HG03097 (cell line): ENCODE measurements around the gene TRPV6.

Experiments
- ATAC-seq: cut with Tn5 transposase; IDR thresholded peaks from one replicate; pipeline ENCODE4 v1.9.1; 2021; ENCODE audit not compliant: unreplicated experiment, low FRiP score

TRPV6 gene

DNA sequence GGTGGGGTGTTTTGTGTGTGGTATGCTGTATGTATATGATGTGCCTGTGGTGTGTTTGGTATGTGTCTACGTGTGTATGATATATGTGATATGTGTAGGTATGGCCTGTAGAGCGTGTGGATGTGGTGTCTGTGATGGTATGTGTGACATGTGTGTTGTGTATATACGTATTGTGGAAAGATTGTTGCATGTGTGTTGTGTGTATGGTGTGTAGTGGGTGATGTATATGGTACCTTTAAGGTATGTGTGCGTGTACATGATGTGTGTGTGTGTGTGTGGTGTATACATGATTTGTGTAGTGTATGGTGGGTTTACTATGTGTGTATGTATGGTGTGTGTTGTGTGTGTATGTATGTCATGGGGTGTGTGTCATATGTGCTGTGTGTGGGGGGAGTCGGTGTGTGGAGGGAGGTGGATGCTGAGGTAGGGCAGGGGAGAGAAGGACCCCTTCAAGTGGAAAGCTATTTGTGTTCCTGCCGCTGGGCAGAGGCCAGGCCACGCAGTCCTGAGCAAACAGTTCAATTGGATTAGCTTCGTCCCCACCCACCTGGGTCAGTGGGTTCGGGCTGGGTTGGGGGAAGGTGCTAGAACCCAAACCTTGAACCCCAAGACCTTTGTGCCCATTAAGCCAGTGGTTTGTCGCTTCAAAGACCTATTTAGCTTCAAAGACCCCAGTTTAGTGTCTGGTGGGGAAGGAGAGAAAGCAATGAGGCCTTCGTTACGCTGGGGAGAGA, 1.9 kb upstream of the TRPV6 start:
- ATAC-seq = no peak

DNA sequence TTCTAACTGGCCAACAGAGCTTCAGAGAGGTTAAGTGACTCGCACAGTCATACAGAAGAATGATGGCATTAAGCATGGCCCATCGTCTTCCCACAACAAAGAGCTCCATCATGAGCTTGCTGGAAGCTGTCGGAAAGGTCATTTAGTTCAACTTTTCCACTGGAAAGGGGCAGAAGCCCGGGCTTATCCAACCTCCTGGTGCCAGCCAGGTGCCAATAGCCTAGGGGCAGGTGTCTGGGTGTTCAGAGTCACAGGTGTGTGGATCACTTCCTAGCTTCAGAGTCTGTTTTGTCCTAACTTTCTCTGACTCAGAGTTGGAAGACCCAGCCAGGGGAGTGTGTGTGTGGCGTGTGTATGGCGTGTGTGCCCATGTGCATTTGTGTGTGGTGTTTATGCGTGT, 1.3 kb upstream of the TRPV6 start:
- no peak for ATAC-seq

DNA sequence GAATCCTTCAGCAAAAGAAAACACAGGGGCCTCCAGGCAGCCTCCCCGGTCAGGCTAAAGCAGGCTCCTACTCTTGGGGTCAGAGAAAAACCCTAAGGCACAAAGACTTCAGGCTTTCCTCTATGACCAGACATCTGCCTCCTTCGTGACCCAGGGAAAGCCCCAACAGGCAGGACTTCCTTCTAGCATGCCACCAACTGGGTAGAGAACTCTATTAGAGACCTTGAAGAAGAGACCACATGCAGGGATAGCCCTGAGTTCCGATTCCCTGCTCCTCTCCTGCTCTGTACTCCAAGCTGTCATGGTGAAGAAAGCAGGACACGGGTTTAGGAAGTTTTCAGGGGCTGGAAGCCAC, 1.3 kb downstream of the TRPV6 start:
- ATAC-seq = no peak

DNA sequence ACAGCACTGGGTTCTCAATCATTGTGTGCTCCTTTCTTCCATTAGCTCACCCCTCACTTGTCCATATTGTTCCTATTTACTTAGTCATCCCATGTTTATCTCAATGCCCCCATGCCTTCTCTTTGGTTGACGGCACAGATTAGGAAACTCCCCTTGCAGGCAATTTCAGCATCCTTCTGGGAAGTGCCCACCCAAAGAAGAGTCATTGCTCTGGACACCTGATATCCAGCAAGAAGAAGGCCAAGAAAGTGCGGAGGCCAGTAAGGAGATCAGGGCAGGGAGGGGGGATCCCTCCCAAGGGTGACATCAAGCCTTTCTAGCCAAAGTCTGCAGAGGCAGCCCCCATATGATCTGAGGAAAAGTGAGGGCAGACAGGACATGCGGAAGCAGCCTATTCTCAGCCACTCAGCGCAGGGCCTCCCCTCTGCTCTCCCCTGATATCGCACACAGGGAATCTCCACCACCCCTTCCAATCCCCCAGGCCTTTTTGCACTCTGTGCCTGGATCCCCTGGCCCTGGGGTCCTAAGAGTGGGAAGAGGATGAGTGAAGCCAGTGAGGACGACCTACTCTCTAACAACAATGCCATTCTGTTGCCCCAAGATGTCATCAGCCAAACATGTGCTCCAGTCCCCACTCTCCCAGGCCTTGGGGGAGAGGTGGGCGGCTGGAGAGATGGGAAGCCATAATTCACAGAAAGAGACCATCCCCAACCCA, 1.8 kb downstream of the TRPV6 start:
- no peak for ATAC-seq

DNA sequence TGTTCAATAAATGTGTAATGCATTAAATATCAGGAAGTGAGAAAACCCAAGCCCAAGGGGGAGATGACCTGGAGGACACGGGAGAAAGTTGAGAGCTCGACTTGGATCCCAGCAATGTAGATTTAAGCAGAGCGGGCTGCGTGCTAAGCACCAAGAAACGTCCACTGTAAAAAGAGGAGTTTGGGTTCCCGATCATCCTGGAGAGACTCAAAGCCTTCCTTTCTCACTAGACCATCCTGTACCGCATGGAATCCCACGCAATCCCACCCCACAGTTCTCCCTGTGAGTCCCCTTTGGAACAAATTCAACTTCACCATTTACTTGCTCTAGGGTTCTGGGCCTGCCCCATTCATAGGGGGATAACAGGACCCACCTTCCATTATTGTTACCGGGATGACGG, 2.4 kb downstream of the TRPV6 start:
- no peak for ATAC-seq

DNA sequence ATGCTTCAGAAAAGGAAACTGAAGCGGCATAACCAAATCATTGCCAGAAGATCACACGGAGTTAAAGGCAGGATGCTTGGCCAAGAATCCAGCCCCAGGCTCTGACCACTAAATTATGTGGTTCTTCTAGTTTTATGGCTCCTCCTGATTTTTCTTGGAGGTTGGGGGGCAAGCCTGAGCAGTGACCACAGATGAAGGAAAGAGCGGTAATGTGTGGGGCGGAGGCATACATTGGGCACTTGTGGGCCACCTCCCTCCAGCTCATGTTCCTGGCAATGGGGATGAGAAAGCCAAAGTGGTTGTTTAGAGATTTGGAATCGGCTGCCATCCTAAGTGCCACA, 3.2 kb downstream of the TRPV6 start:
- ATAC-seq = no peak

DNA sequence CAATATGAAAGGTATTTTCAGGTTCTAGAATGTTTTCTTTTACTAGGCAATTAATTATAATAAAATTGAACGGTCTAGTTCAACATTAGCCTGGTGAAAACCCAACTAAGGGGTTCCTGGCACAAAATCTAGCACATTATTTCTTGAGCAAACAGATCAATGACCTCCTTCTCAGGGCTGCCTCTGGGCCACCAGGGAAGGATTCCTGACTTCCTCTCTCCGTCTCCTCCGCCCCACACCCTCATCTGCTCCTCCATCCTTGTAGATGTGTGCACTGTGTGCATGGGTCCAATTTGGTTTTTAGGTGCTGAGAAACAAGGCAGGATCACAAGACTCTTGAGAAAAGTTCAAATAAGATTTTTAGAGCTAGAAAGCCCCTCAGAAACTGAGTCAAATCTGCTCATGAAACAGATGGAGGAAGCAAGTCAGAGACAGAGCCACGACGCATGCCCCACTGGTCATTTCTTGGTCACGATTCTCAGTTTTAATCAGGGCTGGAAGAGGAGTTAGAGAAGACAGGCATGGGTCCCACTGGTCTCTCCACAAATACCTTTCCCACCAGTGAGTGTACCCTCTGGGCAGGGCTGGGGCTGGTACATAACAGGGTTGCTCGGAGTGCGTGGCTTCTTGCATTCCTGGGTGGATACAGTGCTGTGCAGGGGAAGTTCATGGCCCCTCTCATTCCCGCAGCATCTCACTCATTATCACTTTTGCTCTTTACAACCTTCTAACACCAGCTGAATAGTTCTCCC, 3.8 kb downstream of the TRPV6 start:
- ATAC-seq = no peak

DNA sequence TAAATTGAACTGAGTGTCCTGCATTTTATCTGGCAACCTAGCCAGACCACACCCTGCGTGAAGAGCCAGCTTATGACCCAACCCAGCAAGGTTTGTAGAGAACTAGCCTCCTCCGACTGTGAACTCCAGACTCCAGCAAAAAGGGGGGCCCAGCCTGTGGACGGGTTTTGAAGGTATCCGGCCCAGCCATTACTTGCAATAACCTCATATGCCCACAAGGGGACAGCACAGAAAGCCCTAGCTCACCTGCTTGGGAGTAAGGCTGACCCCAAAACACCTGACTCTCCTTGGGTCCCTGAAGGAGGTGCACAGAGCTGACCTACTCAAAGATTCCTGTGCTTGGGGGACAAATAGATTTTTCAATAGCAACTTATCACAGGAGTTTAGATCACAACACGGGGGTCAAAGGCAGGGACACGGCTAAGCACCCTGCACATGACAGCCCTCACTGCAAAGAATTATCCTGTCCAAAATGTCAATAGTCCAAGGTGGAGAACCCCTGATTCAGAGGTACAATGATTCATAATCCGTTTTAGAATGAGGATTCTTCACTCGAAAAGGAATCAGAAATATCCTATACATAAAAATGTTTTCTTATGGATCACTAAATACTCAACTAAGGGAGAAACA, 4.6 kb downstream of the TRPV6 start:
- peak; percentile 49 for ATAC-seq

DNA sequence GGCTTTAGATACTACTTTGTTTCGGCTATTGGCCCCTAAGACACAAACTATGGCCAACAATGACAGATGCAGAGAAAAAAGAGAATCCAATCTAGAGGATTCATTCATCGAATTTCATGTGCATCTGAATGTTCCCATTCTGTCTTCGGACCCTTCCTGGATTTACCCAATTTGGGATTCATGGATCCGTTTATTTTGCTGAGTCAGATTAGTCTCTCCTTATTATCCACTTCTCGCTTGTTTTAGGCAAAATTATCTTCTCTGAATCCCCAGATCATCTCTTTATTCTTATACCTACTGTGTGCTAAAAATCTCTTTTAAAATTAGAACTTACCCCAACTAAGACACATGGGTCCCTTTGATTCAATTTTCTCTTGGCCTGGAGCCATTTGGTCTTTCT, 6.5 kb downstream of the TRPV6 start:
- no peak for ATAC-seq

DNA sequence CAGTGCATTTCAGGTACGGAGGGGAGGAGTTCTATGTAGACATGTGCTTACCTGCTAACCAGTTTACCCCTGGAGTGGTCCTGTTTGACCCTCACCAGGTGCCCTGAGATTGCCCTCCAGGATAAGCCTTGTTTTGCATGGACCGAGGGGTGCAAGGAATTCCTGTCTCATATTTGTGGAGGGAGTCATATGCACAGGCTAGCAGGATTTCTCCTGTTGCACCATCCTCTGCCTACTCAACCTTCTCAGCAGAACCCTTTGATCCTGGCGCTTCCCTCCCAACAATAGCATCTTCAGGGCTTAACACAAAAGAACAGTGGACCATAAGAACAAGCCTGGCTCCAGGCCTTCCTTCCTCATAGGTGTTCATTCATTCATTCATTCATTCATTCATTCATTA, 7.2 kb downstream of the TRPV6 start:
- no peak for ATAC-seq

DNA sequence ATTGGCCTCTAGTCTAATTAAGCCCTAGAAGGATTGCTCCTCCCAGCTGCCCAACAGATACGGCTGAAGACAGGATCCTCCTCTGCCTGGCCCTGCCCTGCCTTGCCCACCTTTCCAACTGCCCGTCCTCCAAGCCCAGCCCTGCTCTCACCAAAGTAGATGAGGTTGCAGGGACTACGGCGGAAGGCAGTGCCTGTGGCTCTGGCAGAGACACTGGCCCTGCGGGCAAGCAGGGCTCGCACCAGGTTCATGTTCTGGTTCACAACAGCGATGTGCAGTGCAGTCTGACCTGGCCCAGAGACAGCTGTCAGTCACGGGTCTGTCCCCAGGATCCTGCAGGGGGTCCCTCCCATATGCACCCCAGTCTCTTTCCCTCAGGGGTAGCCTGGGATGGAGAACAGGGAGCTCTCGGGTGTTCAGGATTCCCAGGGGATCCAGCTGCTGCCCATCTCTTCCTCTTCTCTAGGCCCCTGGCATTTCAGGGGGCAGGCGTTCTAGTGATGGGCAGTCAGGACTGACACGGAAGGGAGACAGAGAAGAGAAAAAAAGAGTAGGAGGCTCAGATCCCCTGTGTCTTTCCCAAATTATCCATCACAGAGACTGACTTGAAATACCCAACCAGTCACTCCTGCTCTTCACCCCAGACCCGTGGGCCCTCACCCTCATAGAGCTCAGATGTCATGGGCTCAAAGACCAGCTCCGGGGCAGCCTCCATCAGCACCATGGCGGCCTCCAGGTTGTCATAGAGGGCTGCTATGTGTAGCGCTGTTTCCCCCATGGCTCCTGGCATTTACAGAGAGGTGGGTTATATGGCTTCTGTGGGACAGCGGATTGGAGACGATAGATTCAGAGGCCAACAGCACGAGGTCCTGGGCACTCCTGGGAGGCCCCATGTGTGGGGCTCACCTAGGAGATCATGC, 8.3 kb downstream of the TRPV6 start:
- ATAC-seq = no peak

DNA sequence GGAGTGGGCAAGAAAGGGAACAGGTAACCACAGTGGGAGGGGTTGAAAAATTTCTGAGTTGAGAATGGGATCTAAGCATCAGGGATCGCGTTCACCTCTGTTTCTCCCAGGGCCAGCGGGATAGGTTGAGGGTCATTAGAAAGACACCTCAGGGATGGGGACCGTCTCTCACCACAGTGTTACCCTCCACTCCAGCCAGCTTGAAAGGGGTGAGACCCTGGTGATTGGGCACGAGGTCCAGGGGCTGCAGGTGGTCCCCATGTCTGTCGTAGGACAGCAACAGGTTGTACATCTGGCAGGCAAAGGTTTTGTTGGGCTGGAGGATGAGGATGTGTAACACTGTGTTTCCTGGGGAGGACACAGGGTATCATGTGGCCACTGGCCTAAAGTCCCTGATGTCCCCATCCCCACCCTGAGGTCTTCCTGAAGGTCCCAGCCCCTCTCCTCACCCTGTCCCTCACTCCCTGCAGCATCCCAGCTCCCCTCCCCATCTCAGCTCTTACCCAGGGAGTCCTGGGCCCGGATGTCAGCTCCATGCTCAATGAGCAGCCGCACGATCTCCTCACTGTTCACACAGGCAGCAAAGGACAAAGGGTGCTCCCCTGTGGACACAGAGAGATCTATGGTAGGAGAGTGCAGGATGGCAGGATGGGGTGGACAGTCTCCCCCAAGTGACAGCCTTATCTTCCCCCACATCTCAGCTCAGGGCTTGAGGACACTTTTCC, 9.1 kb downstream of the TRPV6 start:
- ATAC-seq = no peak

DNA sequence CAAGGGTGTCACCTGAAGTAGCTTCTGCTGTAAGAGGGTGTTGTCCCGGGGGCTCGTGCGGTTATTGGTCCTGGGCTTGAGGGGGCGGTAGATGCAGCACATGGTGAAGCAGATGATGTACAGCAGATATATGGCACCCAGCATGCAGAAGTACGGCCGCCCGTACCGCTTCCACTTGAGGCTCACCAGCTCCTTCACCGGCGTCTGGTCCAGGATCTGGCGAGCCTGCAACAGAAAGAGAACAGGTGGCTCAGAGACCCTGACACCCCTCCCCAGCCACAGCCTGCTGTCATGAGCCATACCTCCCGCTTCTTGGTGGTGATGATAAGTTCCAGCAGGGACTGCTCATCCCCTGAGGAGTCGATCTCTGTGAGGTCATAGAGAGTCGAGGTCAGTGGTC, 10.1 kb downstream of the TRPV6 start:
- no peak for ATAC-seq

DNA sequence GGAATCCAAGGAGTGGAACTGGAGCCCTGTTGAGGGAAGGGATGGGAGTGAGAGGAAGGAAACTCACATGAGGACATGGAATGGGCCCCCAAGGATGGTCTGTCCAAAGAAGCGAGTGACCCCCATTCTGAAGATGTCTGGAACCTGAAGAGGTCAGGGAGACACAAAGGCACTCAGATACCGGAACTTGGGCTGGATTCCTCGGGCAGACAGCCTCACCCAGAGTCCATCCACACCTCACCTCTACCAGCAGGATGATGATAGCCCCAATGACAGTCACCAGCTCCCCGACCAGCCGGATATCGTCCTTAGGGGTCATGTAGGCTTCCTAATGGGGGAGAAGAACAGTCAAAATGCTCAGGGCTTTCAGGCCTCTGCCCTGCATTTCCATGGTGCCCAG, 10.7 kb downstream of the TRPV6 start:
- ATAC-seq = no peak

DNA sequence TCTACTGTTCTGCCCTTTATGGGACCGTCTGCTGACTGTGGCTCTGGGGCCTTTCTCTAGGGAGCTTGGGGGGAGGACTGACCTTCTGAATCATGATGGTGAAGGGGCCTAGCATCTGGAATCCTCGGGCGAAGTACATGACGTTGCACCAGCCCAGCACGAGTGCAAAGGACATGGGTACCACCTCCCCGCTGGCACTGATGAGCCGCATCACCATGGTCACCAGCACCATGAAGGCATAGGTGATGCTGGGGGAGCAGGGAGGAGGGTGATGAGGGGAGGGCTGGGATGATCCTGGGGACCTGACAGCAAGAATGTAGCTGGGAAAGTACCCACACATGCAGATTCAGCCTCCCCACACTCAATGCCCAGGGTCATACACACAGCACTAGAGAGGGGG, 11.1 kb downstream of the TRPV6 start:
- no peak for ATAC-seq

DNA sequence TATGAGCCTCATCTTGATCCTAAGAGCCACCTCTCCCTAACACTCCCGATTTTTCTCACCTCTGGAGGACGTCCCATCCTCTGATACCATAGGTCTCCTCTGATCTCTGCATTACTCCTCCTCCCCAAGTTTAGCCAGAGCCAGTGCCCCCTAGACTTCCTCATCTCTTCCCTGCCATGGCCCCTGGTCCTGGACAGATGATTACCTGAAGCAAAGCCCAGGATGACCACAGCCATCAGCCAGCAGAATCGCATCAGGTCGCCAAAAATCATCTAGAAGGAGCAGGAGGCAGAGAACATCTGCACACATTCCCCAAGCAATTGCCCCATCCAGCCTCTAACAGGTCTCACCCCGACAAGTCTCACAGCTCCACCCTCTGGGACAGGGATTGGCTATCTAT, 11.7 kb downstream of the TRPV6 start:
- ATAC-seq = no peak

DNA sequence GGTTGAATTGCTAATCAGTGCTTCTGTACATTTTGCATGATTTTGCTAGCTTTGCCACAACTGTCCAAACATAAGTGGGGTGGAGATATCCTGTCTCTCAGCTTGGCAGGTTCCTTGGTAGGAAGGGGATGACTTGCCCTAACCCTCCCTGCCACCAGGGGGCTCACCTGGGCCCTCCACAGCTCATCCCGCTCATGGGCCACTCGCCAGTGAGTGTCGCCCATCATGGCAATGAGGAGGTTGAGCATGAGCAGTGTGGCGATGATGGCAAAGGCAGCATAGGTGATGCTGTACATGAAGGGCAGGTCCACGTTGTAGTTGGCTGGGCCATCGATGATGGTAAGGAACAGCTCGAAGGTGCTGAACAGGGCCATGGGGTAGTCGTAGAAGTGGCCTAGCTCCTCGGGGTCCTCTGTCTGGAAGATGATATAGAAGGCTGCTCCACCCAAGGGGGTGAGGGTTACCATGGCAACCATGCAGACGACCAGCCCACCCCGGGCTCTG, 12.2 kb downstream of the TRPV6 start:
- ATAC-seq = no peak

DNA sequence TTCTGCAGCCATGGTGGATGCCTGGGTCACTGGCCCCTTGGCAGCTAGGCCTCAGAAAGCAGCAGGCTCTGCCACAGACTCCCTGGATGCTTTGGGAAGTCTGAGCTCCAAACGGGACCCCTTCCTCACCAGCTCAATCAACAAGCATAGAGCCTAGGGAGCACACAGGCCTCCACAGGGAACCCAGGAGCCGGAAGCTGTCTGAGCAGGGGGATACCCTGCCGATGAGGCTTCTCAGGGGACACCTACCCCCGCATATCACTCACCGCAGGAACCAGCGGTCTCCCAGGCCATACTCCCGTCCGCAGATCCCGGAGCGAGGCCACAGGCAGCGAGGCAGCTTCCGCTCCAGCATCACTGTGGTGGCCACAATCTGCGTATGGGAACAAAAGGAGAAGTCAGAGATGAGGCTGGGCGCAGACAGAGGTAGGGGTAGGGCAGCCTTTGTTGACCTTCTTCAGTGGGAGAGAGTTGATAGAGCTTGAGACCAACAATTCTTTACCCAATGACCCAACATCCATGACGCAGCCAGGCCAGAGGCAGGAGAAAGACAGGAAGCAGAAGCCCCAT, 13.4 kb downstream of the TRPV6 start:
- ATAC-seq = no peak
